SK-N-SH (cell line): Measurements from ENCODE around the gene PEX7. TPM values are rescaled to one million over a fixed set of nuclear protein-coding genes. Genes with fewer than 3 reads are reported as not detected.

Experiments used
- CTCF ChIA-PET: fragments of 300-600, 350-600 bp; formaldehyde crosslinking; extraction: SDS; loops from one replicate; lab custom pipeline; 2021; lab: Yijun Ruan, JAX
- POLR2A ChIA-PET: fragments of 350-600 bp; sonication (Branson Sonifier 250); formaldehyde crosslinking; extraction: SDS; loops from one replicate; lab custom pipeline; 2020; ENCODE audit warnings: antibody characterized with exemption, inconsistent platforms; lab: Yijun Ruan, JAX
- DNase-seq: peaks from one replicate; pipeline ENCODE4 v3.0.0; 2012
- H2AFZ ChIP-seq: fragments of 200-600 bp; sonication (generic); 2 replicates; pipeline ENCODE4 v1.8.1; 2016; ENCODE audit warnings: antibody characterized with exemption, mild to moderate bottlenecking, low read depth
- H3F3A ChIP-seq: fragments of 200-600 bp; sonication (generic); replicated peaks from 2 replicates; pipeline ENCODE3; 2016; ENCODE audit warnings: antibody characterized with exemption, mild to moderate bottlenecking; ENCODE audit not compliant: insufficient read depth
- H3K27ac ChIP-seq, 2 experiments: fragments of 200-500 bp in 1 of 2; fragments of 200-600 bp in 1 of 2; sonication (Bioruptor generic) in 1 of 2; sonication (generic), shearing (Covaris generic) in 1 of 2; 2 replicates each; pipeline versions ENCODE4 v1.5.1 to v1.6.1; 2014 to 2016; ENCODE audit warnings: low read depth in 2 of 2, inconsistent platforms in 1 of 2, low read length in 1 of 2, mild to moderate bottlenecking in 1 of 2, mixed read lengths in 1 of 2
- H3K27me3 ChIP-seq: fragments of 200-600 bp; sonication (generic), shearing (Covaris generic); 2 replicates; pipeline ENCODE4 v1.6.1; 2016; ENCODE audit warnings: mixed run types; ENCODE audit not compliant: insufficient read depth
- H3K36me3 ChIP-seq, 2 experiments: fragments of 200-500 bp in 1 of 2; fragments of 200-600 bp in 1 of 2; sonication (Bioruptor generic) in 1 of 2; sonication (generic) in 1 of 2; replicated peaks in 1 of 2; 2 replicates each; pipeline versions ENCODE3 to v1.5.1; 2014 to 2016; ENCODE audit warnings: low read length in 1 of 2, mild to moderate bottlenecking in 1 of 2; ENCODE audit not compliant: insufficient read depth in 2 of 2, control insufficient read depth in 1 of 2
- H3K4me1 ChIP-seq, 2 experiments: fragments of 200-500 bp in 1 of 2; fragments of 200-600 bp in 1 of 2; sonication (Bioruptor generic) in 1 of 2; sonication (generic), shearing (Covaris generic) in 1 of 2; 2 replicates each; pipeline versions ENCODE4 v1.5.1 to v1.6.1; 2014 to 2016; ENCODE audit warnings: low read depth in 1 of 2, low read length in 1 of 2, mixed run types in 1 of 2; ENCODE audit not compliant: insufficient read depth in 2 of 2, control insufficient read depth in 1 of 2
- H3K4me2 ChIP-seq: fragments of 200-600 bp; sonication (generic), shearing (Covaris generic); 2 replicates; pipeline ENCODE4 v1.6.1; 2017; ENCODE audit warnings: mixed run types
- H3K4me3 ChIP-seq, 2 experiments: fragments of 200-500 bp in 1 of 2; fragments of 200-600 bp in 1 of 2; sonication (Bioruptor generic) in 1 of 2; sonication (generic), shearing (Covaris generic) in 1 of 2; 2 replicates each; pipeline versions ENCODE4 v1.5.1 to v1.8.1; 2014 to 2016; ENCODE audit warnings: low read depth in 2 of 2, inconsistent platforms in 1 of 2, low read length in 1 of 2, mild to moderate bottlenecking in 1 of 2, mixed read lengths in 1 of 2, moderate library complexity in 1 of 2
- H3K79me2 ChIP-seq: fragments of 200-600 bp; sonication (generic); 2 replicates; pipeline ENCODE4 v1.8.1; 2017; ENCODE audit warnings: mild to moderate bottlenecking; ENCODE audit not compliant: insufficient read depth
- H3K9ac ChIP-seq: fragments of 200-600 bp; sonication (generic); 2 replicates; pipeline ENCODE4 v1.6.1; 2017; ENCODE audit warnings: mixed run types
- H3K9me2 ChIP-seq: fragments of 200-600 bp; sonication (generic); 2 replicates; pipeline ENCODE4 v1.6.1; 2017; ENCODE audit warnings: mixed run types
- H3K9me3 ChIP-seq: fragments of 200-600 bp; sonication (generic); 2 replicates; pipeline ENCODE4 v1.6.1; 2017; ENCODE audit warnings: mixed run types, mild to moderate bottlenecking, moderate library complexity
- H4K20me1 ChIP-seq: fragments of 200-600 bp; sonication (generic); 2 replicates; pipeline ENCODE4 v1.6.1; 2017; ENCODE audit warnings: mild to moderate bottlenecking, mixed run types; ENCODE audit not compliant: insufficient read depth
- CHD2 ChIP-seq: fragments of 150-350 bp; IDR thresholded peaks from 2 replicates; pipeline ENCODE4 v1.6.1; 2018; ENCODE audit warnings: low read length; ENCODE audit not compliant: partially characterized antibody
- CTCF ChIP-seq: fragments of 200-600 bp; sonication (generic); IDR thresholded peaks from 2 replicates; pipeline ENCODE4 v1.6.1; 2017; ENCODE audit warnings: antibody characterized with exemption, mild to moderate bottlenecking, moderate library complexity
- ELF1 ChIP-seq: IDR thresholded peaks from 2 replicates; pipeline ENCODE4 v1.4.0; 2012
- EZH2phosphoT487 ChIP-seq: fragments of 200-600 bp; sonication (generic); IDR thresholded peaks from 2 replicates; pipeline ENCODE4 v1.6.1; 2017; ENCODE audit warnings: low read depth, mixed run types, mild to moderate bottlenecking, antibody characterized with exemption, moderate library complexity, borderline replicate concordance
- FOSL2 ChIP-seq: IDR thresholded peaks from 2 replicates; pipeline ENCODE4 v1.4.0; 2012; ENCODE audit warnings: low read depth, mild to moderate bottlenecking, moderate library complexity, borderline replicate concordance
- FOXJ3 ChIP-seq: sonication (generic); formaldehyde crosslinking; IDR thresholded peaks from 2 replicates; pipeline ENCODE4 v1.5.1; 2020; ENCODE audit warnings: mild to moderate bottlenecking, missing genetic modification reagents
- JUND ChIP-seq: IDR thresholded peaks from 2 replicates; pipeline ENCODE4 v1.4.0; 2012
- MEF2A ChIP-seq: IDR thresholded peaks from 2 replicates; pipeline ENCODE4 v1.4.0; 2012; ENCODE audit warnings: low read depth, borderline replicate concordance
- MXI1 ChIP-seq: IDR thresholded peaks from 2 replicates; pipeline ENCODE4 v1.6.1; 2012; ENCODE audit warnings: mild to moderate bottlenecking, low read depth, low read length, improper control_type of control experiment
- NRF1 ChIP-seq: IDR thresholded peaks from 2 replicates; pipeline ENCODE4 v1.6.1; 2012; ENCODE audit warnings: low read depth, mild to moderate bottlenecking, low read length
- PBX3 ChIP-seq: IDR thresholded peaks from 2 replicates; pipeline ENCODE4; 2012
- RAD21 ChIP-seq: IDR thresholded peaks from 2 replicates; pipeline ENCODE4 v1.6.1; 2012; ENCODE audit warnings: mild to moderate bottlenecking, low read length
- RCOR1 ChIP-seq: fragments of 150-350 bp; IDR thresholded peaks from 2 replicates; pipeline ENCODE4 v1.6.1; 2017; ENCODE audit warnings: antibody characterized with exemption, low read length
- RFX5 ChIP-seq: IDR thresholded peaks from 2 replicates; pipeline ENCODE4 v1.6.1; 2012; ENCODE audit warnings: mild to moderate bottlenecking, improper control_type of control experiment, low read length
- SIN3A ChIP-seq: IDR thresholded peaks from 2 replicates; pipeline ENCODE4 v1.6.1; 2012; ENCODE audit warnings: low read depth, mild to moderate bottlenecking, low read length, moderate library complexity, borderline replicate concordance
- SMC3 ChIP-seq: IDR thresholded peaks from 2 replicates; pipeline ENCODE4 v1.6.1; 2012; ENCODE audit warnings: low read depth, low read length, improper control_type of control experiment
- TAF1 ChIP-seq: IDR thresholded peaks from 2 replicates; pipeline ENCODE4 v1.6.1; 2012; ENCODE audit warnings: low read depth, mild to moderate bottlenecking, low read length, moderate library complexity, borderline replicate concordance
- USF2 ChIP-seq: fragments of 150-350 bp; IDR thresholded peaks from 2 replicates; pipeline ENCODE4 v1.6.1; 2017; ENCODE audit warnings: antibody characterized with exemption, low read length, low read depth, borderline replicate concordance
- YY1 ChIP-seq: IDR thresholded peaks from 2 replicates; pipeline ENCODE4 v1.4.0; 2012; ENCODE audit warnings: low read depth, mild to moderate bottlenecking
- WGBS: methylation state at CpG from one replicate; pipeline ENCODE4 v1.1.6; 2017; ENCODE audit warnings: low lambda C conversion rate; 5-methylcytosine and 5-hydroxymethylcytosine counted together
- polyA plus RNA-seq, 3 experiments: library from polyadenylated mRNA; depleted of rRNA; stranded (reverse); fragments of >200 nt; gene quantifications; 2 replicates each; pipeline ENCODE4 v1.2.3, GENCODE V29; 2012

Gene PEX7
- polyA plus RNA-seq, 1 of the 3 experiments (the other 2 are of a cell fraction) = 10.8 TPM

- POLR2A ChIA-PET = no interaction called here
- no peak for TF ChIP-seq RAD21
- no peak for TF ChIP-seq TAF1
- TF ChIP-seq SIN3A = no peak
- TF ChIP-seq RCOR1 = no peak
- TF ChIP-seq RFX5 = no peak
- TF ChIP-seq MXI1 = no peak
- no peak for TF ChIP-seq MEF2A
- no peak for TF ChIP-seq FOXJ3 (CRISPR knock-in tag)
- TF ChIP-seq CTCF = no peak
- TF ChIP-seq JUND = no peak
- TF ChIP-seq ELF1 = no peak
- no peak for TF ChIP-seq FOSL2
- TF ChIP-seq EZH2phosphoT487 = no peak
- no peak for TF ChIP-seq PBX3
- no peak for TF ChIP-seq YY1
- TF ChIP-seq SMC3 = no peak
- no peak for TF ChIP-seq NRF1
- no peak for TF ChIP-seq USF2
- TF ChIP-seq CHD2 = no peak
These were observed 42.7 kb upstream of the PEX7 start for GRCh38 chr6:136779682-136780081.

More at GRCh38 chr6:136779682-136780081, 42.7 kb upstream of the PEX7 start:
- no peaks in the 10 kb centered on the region for H4K20me1 ChIP-seq
- H3K9ac ChIP-seq = no peak overlapping the region
- H3K9me3 ChIP-seq = no peaks in the 10 kb centered on the region
- no peaks in the 10 kb centered on the region for H3K36me3 ChIP-seq
- no peak overlapping the region for H3K27ac ChIP-seq
- CTCF ChIA-PET = interaction anchor here (1.8 to 4.5 kb wide), 2 partner anchors 9 to 13 kb away, joined by 5 to 18 read pairs; partner anchors contain the start of gene MAP3K5
- DNase-seq = no peak
- peaks cover 9 to 14% of the 10 kb centered on the region in 2 experiments for H3K4me1 ChIP-seq
- WGBS = 100% methylated on average over 1 of the region's 1 CpG
- H3K4me2 ChIP-seq = no peak overlapping the region
- H3K4me3 ChIP-seq = no peak overlapping the region
- H3K9me2 ChIP-seq = no peaks in the 10 kb centered on the region
- H3K79me2 ChIP-seq = peaks cover 60% of the 10 kb centered on the region
- peaks cover 14% of the 10 kb centered on the region for H3F3A ChIP-seq
- H3K27me3 ChIP-seq = no peaks in the 10 kb centered on the region
- H2AFZ ChIP-seq = no peak overlapping the region
